K562 treated with DMSO at 1 percent for 4 hours (cell line): ENCODE data around the gene FGF4. TPM values are rescaled to one million over a fixed set of nuclear protein-coding genes. Genes with fewer than 3 reads are reported as not detected.

ENCODE experiments used
- total RNA-seq: library from RNA; unstranded; fragments of 300-600 nt; gene quantifications from 2 replicates; pipeline ENCODE4 v1.2.3, GENCODE V29; 2022; ENCODE audit not compliant: insufficient read depth

Gene FGF4
- total RNA-seq, result not detected in 2 replicates

GRCh38 chr11:69775163-69775755 is at the start of gene FGF4:
FGF4 (minus strand) TSS chr11:69775341; CDS start chr11:69775084, 257 bp downstream.

GRCh38 chr11:69818603-69819441 is 43.7 kb upstream of the FGF4 start, which contains the start of gene FGF3:
FGF3 (minus strand) TSS chr11:69819416; CDS start chr11:69818933, 483 bp downstream.

Other genes with a start within 250 kb of the FGF4 start
- gene CCND1, start 134.2 kb downstream of the FGF4 start, total RNA-seq, result 1.8 and 8.4 TPM in 2 replicates
- gene LTO1, start 100.0 kb downstream of the FGF4 start, total RNA-seq, result 10.5 and 16.7 TPM in 2 replicates
- gene FGF19, start 71.3 kb downstream of the FGF4 start, total RNA-seq, result not detected in 2 replicates
- not detected in 2 replicates for gene FGF3, start 44.1 kb upstream of the FGF4 start, total RNA-seq